ENCODE data around the gene PLEKHG4B. TPM values are rescaled to one million over a fixed set of nuclear protein-coding genes. Genes with fewer than 3 reads are reported as not detected.

The PLEKHG4B gene
- total RNA-seq, 2 donors from 2014 or later, result under 0.01 to 0.28 TPM

DNA sequence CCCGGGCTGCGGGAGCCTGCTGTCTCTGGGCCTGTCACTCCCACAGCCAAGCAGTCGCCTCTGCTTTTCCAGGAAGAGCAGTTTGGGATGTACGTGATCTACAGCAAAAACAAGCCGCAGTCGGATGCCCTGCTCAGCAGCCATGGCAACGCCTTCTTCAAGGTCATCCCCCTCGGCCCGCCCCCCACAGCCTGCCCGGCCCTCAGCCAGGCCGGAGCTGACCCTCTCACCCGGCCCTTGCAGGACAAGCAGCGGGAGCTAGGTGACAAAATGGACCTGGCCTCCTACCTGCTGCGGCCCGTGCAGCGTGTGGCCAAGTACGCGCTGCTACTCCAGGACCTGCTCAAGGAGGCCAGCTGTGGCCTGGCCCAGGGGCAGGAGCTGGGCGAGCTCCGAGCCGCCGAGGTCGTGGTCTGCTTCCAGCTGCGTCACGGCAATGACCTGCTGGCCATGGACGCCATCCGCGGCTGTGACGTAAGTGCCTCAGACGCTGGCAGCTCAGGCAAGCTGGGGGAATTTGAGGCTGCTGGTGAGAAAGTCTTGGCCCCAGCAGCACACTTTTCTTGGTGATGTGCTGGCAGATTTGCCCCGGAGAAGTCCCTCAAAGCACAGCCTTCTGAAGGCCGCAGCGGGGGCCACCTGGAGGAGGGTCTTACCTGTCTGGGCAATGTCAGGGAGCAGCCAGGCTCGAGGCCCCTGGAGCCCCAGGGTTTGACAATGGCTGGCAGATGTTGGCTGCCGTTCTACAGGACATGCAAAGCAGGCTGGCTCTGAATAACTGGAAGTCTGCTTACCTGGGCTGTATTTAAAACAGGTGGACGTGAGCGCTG is 79.2 kb downstream of the PLEKHG4B start:
- DNase-seq (ENCODE audit: low spot score) (no peak), ATAC-seq (ENCODE audit: insufficient number of reproducible peaks, low FRiP score, low read depth) (no peak)

DNA sequence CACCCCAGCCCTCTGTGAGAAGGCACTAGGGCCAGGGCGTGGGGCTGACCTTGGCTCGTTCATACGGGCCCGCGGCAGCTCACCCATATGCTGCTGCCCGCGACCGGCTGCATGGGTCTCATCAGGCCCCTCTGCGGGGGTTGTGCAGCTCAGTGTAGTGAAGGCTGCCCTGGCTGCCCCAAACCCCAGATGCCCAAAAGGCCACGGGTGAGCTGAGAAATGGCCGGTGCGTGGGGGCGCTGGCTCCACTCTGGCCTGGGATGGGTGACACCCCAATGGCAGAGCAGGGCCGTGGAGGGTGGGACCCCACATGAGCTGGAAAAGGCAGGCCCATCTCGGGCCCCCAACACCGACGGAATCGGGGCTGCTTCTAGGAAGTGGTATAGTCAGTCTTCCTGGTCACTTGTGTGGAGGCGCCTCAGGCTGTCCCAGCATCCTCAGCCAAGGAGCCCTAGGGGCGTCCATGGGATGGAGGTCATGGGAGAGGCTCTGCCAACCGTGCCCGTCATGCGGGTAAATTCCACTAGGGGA is 79.9 kb downstream of the PLEKHG4B start:
- no peak for DNase-seq (ENCODE audit: low spot score)

More for the DNA sequence above, 79.2 kb downstream of the PLEKHG4B start:
- no peaks in the 10 kb centered on the region for H3K4me1 ChIP-seq (ENCODE audit: control insufficient read depth in 1 of 2, low read depth in 2 of 2)
- TF ChIP-seq, protein P1, sequence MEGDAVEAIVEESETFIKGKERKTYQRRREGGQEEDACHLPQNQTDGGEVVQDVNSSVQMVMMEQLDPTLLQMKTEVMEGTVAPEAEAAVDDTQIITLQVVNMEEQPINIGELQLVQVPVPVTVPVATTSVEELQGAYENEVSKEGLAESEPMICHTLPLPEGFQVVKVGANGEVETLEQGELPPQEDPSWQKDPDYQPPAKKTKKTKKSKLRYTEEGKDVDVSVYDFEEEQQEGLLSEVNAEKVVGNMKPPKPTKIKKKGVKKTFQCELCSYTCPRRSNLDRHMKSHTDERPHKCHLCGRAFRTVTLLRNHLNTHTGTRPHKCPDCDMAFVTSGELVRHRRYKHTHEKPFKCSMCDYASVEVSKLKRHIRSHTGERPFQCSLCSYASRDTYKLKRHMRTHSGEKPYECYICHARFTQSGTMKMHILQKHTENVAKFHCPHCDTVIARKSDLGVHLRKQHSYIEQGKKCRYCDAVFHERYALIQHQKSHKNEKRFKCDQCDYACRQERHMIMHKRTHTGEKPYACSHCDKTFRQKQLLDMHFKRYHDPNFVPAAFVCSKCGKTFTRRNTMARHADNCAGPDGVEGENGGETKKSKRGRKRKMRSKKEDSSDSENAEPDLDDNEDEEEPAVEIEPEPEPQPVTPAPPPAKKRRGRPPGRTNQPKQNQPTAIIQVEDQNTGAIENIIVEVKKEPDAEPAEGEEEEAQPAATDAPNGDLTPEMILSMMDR (IDR thresholded peaks at IDR 0.05), result no peak
- no peaks in the 10 kb centered on the region for H3K27me3 ChIP-seq (replicated peaks; ENCODE audit: insufficient read depth)
- no peak overlapping the region for H3K27ac ChIP-seq
- H3K9me3 ChIP-seq, result no peaks in the 10 kb centered on the region
- no peak overlapping the region for H3K4me3 ChIP-seq
- H3K36me3 ChIP-seq, result no peaks in the 10 kb centered on the region

DNA sequence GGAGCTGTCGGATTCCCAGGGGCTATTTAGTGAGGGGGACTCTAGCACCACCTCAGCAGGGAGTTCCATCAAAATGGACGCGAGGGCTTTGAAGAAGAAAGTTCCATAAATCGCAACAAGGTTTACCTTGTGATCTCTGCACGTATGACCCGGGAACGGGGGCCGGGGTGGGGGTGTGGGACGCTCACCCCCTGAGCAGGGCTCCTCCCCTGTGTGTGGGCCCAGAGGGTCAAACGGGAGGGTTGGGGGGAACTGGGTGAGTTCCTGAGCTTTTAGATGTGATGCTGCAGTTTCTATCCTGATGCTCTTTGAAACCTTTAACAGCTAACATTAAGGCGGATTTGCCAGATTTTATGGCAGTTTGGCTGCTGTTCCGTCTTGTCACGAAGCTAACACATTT is 80.5 kb downstream of the PLEKHG4B start:
- Histone ChIP-seq H3K36me3 (no peaks in the 10 kb centered on the region), H3K27me3 (replicated peaks; ENCODE audit: insufficient read depth) (no peaks in the 10 kb centered on the region), H3K4me3 (no peak overlapping the region), H3K9me3 (no peaks in the 10 kb centered on the region), H3K4me1 (ENCODE audit: control insufficient read depth in 1 of 2, low read depth in 2 of 2) (no peaks in the 10 kb centered on the region), H3K27ac (no peak overlapping the region)
- TF ChIP-seq, protein P1 (IDR thresholded peaks at IDR 0.05), result no peak
- ATAC-seq (ENCODE audit: insufficient number of reproducible peaks, low FRiP score, low read depth) (no peak), DNase-seq (ENCODE audit: low spot score) (no peak)

More for the DNA sequence above, 79.9 kb downstream of the PLEKHG4B start:
- Histone ChIP-seq H3K9me3 (no peaks in the 10 kb centered on the region), H3K27me3 (replicated peaks; ENCODE audit: insufficient read depth) (no peaks in the 10 kb centered on the region), H3K27ac (no peak overlapping the region), H3K36me3 (no peaks in the 10 kb centered on the region), H3K4me1 (ENCODE audit: control insufficient read depth in 1 of 2, low read depth in 2 of 2) (no peaks in the 10 kb centered on the region), H3K4me3 (no peak overlapping the region)
- no peak for ATAC-seq (ENCODE audit: insufficient number of reproducible peaks, low FRiP score, low read depth)
- TF ChIP-seq, protein P1 (IDR thresholded peaks at IDR 0.05), result no peak

DNA sequence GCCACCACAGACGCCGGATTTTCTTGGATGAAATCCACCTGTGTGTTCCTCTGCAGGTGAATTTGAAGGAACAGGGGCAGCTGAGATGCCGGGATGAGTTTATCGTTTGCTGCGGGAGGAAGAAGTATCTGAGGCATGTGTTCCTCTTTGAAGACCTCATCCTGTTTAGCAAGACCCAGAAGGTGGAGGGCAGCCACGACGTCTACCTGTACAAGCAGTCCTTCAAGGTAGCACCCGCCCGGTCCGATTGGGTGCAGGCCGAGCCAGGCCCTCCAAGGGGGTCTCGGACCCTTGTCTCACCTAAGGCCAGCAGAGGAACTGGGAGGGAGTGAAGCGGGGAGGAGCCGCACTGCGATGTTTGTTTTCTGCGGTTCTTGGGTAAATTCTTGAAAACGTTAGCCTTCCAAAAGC is 80.9 kb downstream of the PLEKHG4B start:
- Histone ChIP-seq H3K27me3 (replicated peaks; ENCODE audit: insufficient read depth) (no peaks in the 10 kb centered on the region), H3K4me3 (no peak overlapping the region), H3K4me1 (ENCODE audit: control insufficient read depth in 1 of 2, low read depth in 2 of 2) (no peaks in the 10 kb centered on the region), H3K27ac (no peak overlapping the region), H3K36me3 (no peaks in the 10 kb centered on the region), H3K9me3 (no peaks in the 10 kb centered on the region)
- TF ChIP-seq, protein P1 (IDR thresholded peaks at IDR 0.05), result no peak
- no peak for DNase-seq (ENCODE audit: low spot score)
- ATAC-seq (ENCODE audit: insufficient number of reproducible peaks, low FRiP score, low read depth), result no peak

DNA sequence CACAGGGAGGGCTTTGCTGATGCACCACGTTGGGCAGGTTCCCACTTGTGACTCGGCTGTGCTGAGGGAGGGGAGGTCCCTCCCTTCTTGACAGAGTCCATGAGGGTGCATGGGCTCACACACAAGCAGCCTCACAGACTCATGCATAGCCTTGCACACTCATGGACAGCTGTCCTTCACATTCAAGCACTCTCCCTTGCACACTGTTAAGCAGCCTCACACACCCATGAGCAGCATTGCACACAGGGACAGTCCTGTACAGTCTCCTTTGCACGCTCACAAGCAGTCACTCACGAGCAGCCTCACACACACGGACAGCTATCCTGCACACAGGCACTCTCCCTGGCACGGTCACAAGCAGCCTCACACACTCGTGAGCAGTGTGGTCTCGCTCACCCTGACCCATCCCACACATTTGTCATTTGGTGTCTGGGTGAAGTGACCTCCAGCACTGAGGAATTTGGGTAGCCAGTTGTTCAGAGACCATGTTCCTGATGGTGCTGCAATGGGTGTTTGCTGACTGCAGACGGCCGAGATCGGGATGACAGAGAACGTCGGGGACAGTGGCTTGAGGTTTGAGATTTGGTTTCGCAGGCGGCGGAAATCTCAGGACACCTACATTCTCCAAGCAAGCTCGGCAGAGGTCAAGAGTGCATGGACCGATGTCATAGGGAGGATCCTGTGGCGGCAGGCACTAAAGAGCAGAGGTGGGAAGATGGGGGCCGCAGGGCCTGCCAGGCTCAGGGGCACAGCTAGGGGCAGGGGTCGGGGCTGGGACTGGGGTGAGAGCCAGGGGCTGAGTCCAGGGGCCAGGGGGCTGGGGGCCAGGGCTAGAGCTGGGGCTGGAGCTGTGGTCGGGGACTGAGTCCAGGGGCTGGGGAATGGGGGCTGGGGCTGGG is 81.7 kb downstream of the PLEKHG4B start:
- no peak overlapping the region for H3K4me3 ChIP-seq
- no peaks in the 10 kb centered on the region for H3K36me3 ChIP-seq
- TF ChIP-seq, protein P1 (IDR thresholded peaks at IDR 0.05), result no peak
- H3K9me3 ChIP-seq, result no peaks in the 10 kb centered on the region
- no peak overlapping the region for H3K27ac ChIP-seq
- H3K4me1 ChIP-seq (ENCODE audit: control insufficient read depth in 1 of 2, low read depth in 2 of 2), result no peaks in the 10 kb centered on the region
- no peak for ATAC-seq (ENCODE audit: insufficient number of reproducible peaks, low FRiP score, low read depth)
- no peak for DNase-seq (ENCODE audit: low spot score)
- H3K27me3 ChIP-seq (replicated peaks; ENCODE audit: insufficient read depth), result no peaks in the 10 kb centered on the region

Data from thoracic aorta (tissue), 2 donors.